ENCODE results near the gene ACADSB. TPM values are rescaled to one million over a fixed set of nuclear protein-coding genes. Genes with fewer than 3 reads are reported as not detected.
A peak's percentile ranks its signal among the peaks of the same experiment; 100 is the strongest.

The ACADSB gene
- 14.3 TPM for total RNA-seq

DNA sequence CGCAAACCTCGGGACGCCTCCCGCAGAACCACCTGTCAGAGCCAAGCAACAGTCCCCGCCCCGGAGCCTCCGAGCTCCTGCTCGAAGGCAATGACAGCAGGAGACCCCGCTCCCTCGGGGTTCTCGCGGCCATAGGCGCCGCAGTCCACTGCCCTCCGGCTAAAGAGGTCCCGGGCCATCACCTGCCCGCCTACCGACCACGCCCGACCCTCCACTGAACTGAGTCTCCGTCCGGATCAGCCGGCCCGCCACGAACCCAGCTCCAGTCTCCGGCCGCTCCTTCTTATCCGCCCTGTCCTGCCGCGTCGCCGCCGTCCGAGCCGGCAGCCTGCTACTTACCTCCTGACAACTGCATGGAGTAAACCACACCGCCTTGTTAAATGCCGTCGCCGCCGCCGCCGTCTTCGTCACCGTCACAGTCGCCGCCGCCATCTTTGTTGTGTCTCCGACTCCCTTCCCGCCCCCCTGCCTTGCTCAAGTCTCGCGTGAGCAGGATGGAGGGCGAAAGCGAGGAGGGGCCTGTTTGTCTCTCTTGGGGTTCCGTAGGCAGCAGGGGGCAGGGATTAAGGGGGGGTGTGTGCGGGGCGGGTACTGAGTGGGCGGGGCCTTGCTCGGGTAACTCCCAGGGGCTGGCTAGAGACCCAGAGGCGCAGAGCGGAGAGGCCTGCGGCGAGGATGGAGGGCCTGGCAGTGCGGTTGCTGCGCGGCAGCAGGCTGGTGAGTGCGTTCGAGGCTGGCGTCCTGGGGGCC, at the start of gene ACADSB, which contains the start of gene IKZF5:
Gene ACADSB (plus strand): TSS at position 652 of the 750 bp plus-strand sequence. CDS start 24 bp downstream, at position 676.
Gene IKZF5 (minus strand): TSS at position 441 of the 750 bp plus-strand sequence. CDS start 10,170 bp downstream, outside the sequence.
- DNase-seq (ENCODE audit: low spot score in 2 of 2) (peak; percentile 99), FAIRE-seq (no peak)

DNA sequence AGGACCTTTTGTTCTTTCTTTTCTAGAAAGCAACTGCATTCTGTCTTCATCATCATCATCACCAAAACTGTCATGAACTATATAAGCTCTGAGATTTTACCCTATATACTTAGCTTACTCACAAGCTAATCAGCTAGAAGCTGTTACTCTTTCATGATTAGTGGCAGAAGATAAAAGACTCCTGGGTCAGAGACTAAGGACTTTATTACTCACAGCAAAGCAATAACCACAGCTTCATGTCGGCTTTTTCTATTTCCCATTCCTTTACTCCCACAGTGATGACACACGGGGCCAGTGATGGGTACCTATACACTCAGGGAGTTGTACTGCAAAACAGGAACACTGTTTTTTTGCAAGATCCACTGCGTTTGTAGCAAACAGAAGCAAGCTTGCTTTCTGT, 46.4 kb upstream of the ACADSB start:
- FAIRE-seq: no peak
- no peak for DNase-seq (ENCODE audit: low spot score in 2 of 2)

- no peak for FAIRE-seq
Observed at GRCh38 chr10:122966879-122967278, 41.9 kb upstream of the ACADSB start.

DNA sequence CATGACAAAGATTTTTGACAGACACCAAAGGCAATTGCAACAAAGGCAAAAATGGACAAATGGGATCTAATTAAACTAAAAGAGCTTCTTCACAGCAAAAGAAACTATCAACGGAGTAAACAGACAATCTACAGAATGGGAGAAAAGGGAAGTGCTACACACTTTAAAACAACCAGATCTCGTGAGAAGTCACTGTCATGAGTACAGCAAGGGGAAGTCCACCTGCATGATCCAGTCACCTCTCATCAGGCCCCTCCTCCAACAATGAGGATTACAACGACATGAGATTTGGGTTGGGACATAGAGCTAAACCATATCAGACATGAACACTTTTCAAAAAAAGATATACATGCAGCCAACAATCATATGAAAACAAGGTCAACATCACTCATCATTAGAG, 40.1 kb upstream of the ACADSB start:
- FAIRE-seq (no peak), DNase-seq (ENCODE audit: low spot score in 2 of 2) (no peak)

More at GRCh38 chr10:122966879-122967278, 41.9 kb upstream of the ACADSB start:
- DNase-seq (ENCODE audit: low spot score in 2 of 2): no peak

DNA sequence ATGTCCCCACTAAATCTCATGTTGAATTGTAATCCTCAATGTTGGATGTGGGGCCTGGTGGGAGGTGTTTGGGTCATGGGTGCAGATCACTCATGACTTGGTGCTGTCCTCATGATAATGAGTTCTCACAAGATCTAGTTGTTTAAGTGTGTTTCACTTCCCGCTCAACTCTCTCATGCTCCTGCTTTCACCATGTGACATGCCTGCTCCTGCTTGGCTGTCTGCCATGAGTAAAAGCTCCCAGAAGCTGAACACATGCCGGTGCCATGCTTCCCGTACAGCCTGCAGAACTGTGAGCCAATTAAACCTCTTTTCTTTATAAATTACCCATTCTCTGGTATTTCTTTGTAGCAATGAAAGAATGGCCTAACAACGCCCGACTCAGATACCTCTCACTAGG, 34.8 kb upstream of the ACADSB start:
- DNase-seq (ENCODE audit: low spot score in 2 of 2): no peak
- no peak for FAIRE-seq

DNA sequence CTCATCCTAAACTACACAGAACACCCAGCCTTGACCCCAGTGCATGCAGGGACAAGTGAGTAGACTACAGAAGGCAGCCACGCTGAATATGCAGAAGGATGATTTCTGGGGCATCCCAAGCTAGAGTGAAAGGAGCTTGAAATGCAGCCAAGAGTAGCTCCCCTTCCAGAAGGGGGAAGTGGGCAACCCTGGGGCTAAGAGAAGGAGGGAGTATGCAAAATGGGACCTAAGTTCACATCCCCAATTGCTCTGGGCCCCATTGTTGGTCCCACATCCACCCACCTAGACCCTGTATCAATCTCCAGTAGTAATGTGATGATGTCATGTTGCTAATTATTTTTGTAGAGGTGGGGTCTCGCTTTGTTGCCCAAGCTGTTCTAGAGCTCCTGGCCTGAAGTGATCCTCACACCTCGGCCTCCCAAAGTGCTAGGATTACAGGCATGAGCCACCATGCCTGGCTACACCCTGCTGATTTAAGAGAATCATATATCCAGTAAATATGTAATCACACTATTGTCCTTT, 34.2 kb upstream of the ACADSB start:
- DNase-seq (ENCODE audit: low spot score in 2 of 2): no peak
- no peak for FAIRE-seq

DNA sequence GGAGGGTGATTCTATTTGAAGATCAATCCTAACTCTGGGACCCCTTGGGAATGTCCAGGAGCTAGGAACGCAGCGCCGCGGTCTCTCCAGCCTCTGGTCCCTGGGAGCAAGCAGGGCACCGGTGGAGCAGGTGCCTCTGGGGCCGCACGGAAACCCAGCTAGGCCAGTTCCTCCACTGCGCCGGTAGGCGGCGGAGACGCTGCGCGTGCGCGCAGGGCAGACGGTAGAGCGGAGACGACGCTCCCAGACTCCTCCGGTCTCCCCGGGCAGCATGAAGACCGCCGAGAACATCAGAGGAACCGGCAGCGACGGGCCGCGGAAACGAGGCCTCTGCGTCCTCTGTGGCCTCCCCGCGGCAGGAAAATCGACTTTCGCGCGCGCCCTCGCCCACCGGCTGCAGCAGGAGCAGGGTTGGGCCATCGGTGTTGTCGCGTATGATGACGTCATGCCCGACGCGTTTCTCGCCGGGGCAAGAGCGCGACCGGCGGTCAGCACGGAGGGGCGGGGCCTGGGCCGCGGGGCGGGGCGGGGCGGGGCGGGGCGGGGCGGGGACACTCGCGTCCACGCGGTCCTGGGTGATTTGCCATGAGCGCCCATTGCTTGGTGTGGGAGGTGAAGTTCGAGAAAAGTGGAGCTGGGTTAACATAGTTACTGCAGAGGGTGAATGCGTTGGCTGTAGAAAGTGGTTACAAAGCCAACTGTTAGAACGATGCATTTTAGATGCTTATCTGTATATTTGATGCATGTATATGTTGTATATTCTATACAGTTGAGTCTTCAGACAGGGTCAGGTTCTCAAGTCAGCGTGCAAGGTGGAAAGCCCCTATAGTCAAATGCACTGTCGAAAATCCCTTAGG, 28.4 kb upstream of the ACADSB start, which contains the start of gene PSTK:
Gene PSTK (plus strand): TSS at position 193 of the 857 bp plus-strand sequence. CDS start 79 bp downstream, at position 272.
- DNase-seq (ENCODE audit: low spot score in 2 of 2) (peak; percentile 92 to 96), FAIRE-seq (no peak)

DNA sequence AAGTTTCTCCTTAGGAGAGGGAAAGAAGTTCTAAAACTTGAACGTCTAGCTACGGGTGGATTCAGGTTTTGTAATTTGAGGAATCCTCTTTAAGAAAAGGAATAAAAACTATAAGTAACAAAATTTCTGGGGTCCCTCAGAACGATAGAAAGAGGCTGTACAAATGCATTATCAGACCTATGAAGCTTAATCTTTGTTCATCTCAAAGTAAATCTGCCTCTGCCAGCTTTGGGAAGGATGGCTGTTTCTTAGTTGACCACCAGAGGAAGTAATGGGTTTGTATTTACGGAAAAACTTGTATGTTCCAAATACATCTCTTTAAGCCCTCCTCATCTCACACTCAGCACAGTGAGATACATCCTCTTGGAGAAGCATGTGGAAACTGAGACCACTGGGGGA, 27.7 kb upstream of the ACADSB start:
- DNase-seq (ENCODE audit: low spot score in 2 of 2): peak in 1 of 2 donors; percentile 28
- FAIRE-seq: no peak

GRCh38 chr10:122983898-122984297, 24.9 kb upstream of the ACADSB start:
- DNase-seq (ENCODE audit: low spot score in 2 of 2) (no peak), FAIRE-seq (no peak)

DNA sequence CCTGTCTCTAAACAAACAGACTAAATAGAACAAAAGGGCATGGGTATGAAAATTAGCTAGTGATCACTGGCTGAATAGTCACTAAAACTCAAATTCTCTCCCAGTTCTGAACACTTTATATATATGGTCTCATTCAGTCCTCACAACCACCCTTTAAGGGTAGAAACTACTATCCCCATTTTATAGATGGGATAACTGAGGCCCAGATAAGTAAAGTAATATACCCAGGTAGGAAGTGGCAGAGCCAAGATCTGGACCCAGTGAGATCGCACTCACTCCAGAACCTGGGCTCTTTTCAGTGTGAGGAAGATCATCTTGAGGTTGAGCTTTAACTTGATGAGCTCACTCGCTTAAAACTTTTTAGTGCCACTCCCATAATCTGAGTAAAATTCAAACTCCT, 24.1 kb upstream of the ACADSB start:
- FAIRE-seq (no peak), DNase-seq (ENCODE audit: low spot score in 2 of 2) (no peak)

DNA sequence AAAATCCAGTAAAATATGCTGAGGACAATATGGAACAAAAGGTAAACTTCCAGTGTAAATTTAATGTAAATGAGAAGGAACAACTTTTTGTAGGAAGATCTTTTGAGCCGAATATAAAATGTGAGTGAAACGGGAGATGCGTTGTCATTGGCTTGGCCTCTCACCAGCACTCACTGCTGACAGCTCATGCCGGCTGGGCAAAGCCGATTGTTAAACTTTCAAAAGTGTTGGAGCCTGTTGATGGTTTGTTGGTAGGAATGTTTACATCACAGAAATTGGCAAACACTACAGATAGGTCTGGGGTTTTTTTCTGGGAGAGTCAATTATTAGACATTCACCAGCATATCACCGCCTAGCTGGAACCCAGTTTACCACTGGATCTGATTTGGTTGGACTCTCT, 22.5 kb upstream of the ACADSB start:
- FAIRE-seq (no peak), DNase-seq (ENCODE audit: low spot score in 2 of 2) (no peak)

- FAIRE-seq: no peak
Observed at GRCh38 chr10:122988501-122988900, 20.3 kb upstream of the ACADSB start.

GRCh38 chr10:122990278-122990677, 18.5 kb upstream of the ACADSB start:
- DNase-seq (ENCODE audit: low spot score in 2 of 2) (no peak), FAIRE-seq (no peak)

More at GRCh38 chr10:122988501-122988900, 20.3 kb upstream of the ACADSB start:
- DNase-seq (ENCODE audit: low spot score in 2 of 2): no peak

DNA sequence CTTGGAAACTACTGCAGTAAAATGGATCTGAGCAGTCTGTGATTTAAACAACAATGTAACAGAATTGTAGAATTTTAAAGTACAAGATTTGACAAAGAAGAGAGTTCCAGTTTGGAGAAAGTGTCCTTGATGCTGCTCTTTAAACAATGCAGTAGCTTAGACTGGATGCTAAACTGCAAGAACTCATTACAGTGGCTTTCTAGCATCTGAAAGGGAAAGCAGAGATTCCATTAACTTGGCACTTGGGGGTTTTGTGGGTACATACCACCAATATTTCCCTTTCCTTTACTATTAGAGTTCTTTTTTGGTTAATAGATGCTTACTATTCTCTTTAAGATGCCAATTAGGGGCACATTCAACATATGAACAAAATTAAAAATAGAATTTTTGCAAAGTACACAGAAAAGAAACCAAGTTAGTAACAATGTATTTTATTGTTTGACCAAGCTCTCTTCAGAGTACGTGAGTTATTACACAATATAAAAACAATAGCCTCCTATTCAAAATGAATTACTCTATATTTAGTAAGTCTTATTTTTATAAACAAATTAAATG, 16.7 kb upstream of the ACADSB start:
- no peak for DNase-seq (ENCODE audit: low spot score in 2 of 2)
- peak; percentile 74 for FAIRE-seq

DNA sequence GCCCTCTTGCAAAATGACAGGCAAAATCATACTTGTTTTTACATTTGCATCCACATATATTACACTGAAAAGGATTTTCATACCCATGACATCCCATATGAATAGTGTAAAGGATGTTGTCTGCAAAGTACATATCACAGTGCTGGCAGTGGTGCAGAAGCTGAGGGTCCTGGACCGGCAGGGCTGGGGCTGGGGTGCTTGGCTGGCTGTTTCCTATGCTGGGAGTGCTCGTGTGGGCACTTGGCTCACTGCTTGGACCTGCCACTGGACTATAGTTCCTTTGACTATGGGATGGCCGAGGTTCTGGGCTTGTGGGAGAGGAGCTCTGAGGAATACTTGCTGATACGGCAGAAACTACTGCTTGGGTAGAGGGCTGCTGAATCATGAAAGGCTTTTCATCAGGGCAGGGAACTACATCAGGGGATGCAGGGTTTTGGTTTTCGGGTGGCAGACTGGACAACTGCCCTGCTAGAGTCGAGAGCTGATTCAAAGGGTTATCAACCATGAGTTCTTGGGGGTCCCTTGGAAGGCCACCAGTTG, 14.9 kb upstream of the ACADSB start:
- no peak for DNase-seq (ENCODE audit: low spot score in 2 of 2)
- no peak for FAIRE-seq

DNA sequence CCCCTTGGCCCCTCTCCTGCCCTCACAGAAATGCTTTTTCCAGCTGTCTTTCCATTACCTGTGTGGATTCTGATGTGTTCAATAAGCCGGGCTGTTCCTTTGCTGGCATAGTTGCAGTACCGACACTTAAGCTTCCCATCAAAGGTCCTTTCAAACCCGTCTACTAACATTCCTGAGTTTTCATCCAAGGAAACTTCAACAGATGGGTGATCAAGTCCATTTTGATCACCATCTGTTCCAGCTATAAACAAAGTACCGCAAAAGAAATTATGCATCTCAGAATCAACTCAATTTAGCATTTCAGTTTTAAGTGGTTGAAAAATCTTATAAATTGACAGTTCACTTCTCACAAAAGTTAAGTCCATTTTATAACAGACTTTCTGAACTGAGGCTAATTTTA, 12.9 kb upstream of the ACADSB start:
- DNase-seq (ENCODE audit: low spot score in 2 of 2) (no peak), FAIRE-seq (no peak)

GRCh38 chr10:122997864-122998263, 10.9 kb upstream of the ACADSB start:
- DNase-seq (ENCODE audit: low spot score in 2 of 2): no peak
- no peak for FAIRE-seq

GRCh38 chr10:122998360-122998917, 10.4 kb upstream of the ACADSB start:
- DNase-seq (ENCODE audit: low spot score in 2 of 2) (no peak), FAIRE-seq (no peak)

DNA sequence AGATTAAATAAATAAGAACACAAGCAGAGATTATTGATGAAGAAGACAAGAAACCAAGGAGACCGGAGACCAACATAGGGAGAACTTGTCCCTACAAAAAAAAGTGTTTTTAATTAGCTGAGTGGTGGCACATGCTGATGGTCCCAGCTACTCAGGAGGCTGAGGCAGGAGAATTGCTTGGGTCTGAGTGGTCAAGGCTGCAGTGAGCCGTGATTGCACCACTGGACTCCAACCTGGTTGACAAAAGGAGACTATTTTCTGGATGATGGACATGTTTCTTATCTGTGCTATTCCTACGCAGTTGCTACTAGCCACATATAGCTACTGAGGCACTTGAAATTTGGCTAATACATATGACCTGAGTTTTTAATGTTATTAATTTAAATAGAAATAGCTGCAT, 9.9 kb upstream of the ACADSB start:
- DNase-seq (ENCODE audit: low spot score in 2 of 2) (no peak), FAIRE-seq (no peak)

- FAIRE-seq: no peak
- DNase-seq (ENCODE audit: low spot score in 2 of 2): no peak
Observed at GRCh38 chr10:122999347-122999746, 9.5 kb upstream of the ACADSB start.

All from frontal cortex (tissue), 4 donors.